GM18907 (cell line): ENCODE results near the gene NCEH1.
"Not testable (repeated sequence)": the region's sequence is repeated elsewhere in the genome, so short reads cannot be mapped to it uniquely, and the experiment has no call there.

Source experiments
- ATAC-seq: cut with Tn5 transposase; IDR thresholded peaks from one replicate; pipeline ENCODE4 v1.9.1; 2021; ENCODE audit warnings: mild to moderate bottlenecking, moderate library complexity; ENCODE audit not compliant: unreplicated experiment

Gene NCEH1

GRCh38 chr3:172710664-172711453 is at the start of gene NCEH1:
Gene NCEH1, minus strand, starts transcription at chr3:172711067. Its CDS starts 83 bp downstream, at chr3:172710984.
- ATAC-seq: peak; percentile 100

- not testable (repeated sequence) for ATAC-seq
Measured at GRCh38 chr3:172760416-172760815, 49.5 kb upstream of the NCEH1 start.

GRCh38 chr3:172753125-172753524 is 42.3 kb upstream of the NCEH1 start:
- ATAC-seq: no peak

GRCh38 chr3:172752651-172753050 is 41.8 kb upstream of the NCEH1 start:
- no peak for ATAC-seq

- ATAC-seq: peak; percentile 21
Measured at GRCh38 chr3:172751175-172751704, 40.4 kb upstream of the NCEH1 start.

GRCh38 chr3:172750368-172751174 is 39.7 kb upstream of the NCEH1 start, which contains the start of gene ECT2:
Gene ECT2, plus strand, starts transcription at chr3:172750726. Its CDS starts 3,805 bp downstream, at chr3:172754531.
- peak; percentile 99 for ATAC-seq

GRCh38 chr3:172750069-172750367 is 39.2 kb upstream of the NCEH1 start:
- ATAC-seq: no peak

GRCh38 chr3:172749230-172749965 is 38.5 kb upstream of the NCEH1 start:
- ATAC-seq: no peak

- no peak for ATAC-seq
Measured at GRCh38 chr3:172746475-172746874, 35.6 kb upstream of the NCEH1 start.

GRCh38 chr3:172739462-172739861 is 28.6 kb upstream of the NCEH1 start:
- ATAC-seq: no peak

GRCh38 chr3:172735014-172735413 is 24.1 kb upstream of the NCEH1 start:
- no peak for ATAC-seq

GRCh38 chr3:172726380-172726779 is 15.5 kb upstream of the NCEH1 start:
- no peak for ATAC-seq

- ATAC-seq: not testable (repeated sequence)
Measured at GRCh38 chr3:172722536-172723040, 11.7 kb upstream of the NCEH1 start.

- no peak for ATAC-seq
Measured at GRCh38 chr3:172717493-172718088, 6.7 kb upstream of the NCEH1 start.

GRCh38 chr3:172716476-172716875 is 5.6 kb upstream of the NCEH1 start:
- ATAC-seq: no peak

GRCh38 chr3:172713316-172713715 is 2.4 kb upstream of the NCEH1 start:
- ATAC-seq: no peak

- ATAC-seq: peak; percentile 9
Measured at GRCh38 chr3:172711454-172711795, 558 bp upstream of the NCEH1 start.

- peak; percentile 5 for ATAC-seq
Measured at GRCh38 chr3:172709774-172710663, 848 bp downstream of the NCEH1 start.

- ATAC-seq: no peak
Measured at GRCh38 chr3:172708921-172709773, 1.7 kb downstream of the NCEH1 start.
